HEK293T (cell line): Measurements from ENCODE around the gene THAP11.

Source experiments
- BHLHE40 ChIP-seq: fragments of 450-650 bp; IDR thresholded peaks from 2 replicates; pipeline ENCODE4 v1.6.1; 2016; ENCODE audit warnings: mild to moderate bottlenecking, moderate library complexity, borderline replicate concordance
- L3MBTL2 ChIP-seq: fragments of 450-650 bp; conservative IDR thresholded peaks from 2 replicates; pipeline ENCODE4 v1.6.1; 2016; ENCODE audit warnings: mild to moderate bottlenecking
- LEF1 ChIP-seq: fragments of 450-650 bp; IDR thresholded peaks from 2 replicates; pipeline ENCODE4 v1.6.1; 2017; ENCODE audit warnings: mild to moderate bottlenecking, borderline replicate concordance
- SP1 ChIP-seq: fragments of 450-650 bp; IDR thresholded peaks from 2 replicates; pipeline ENCODE4 v1.6.1; 2017
- SUZ12 ChIP-seq: fragments of 450-650 bp; IDR thresholded peaks from 2 replicates; pipeline ENCODE4 v1.6.1; 2016; ENCODE audit warnings: mild to moderate bottlenecking

- TF ChIP-seq BHLHE40 = no peak
- TF ChIP-seq SP1 = no peak
- no peak for TF ChIP-seq SUZ12
- TF ChIP-seq L3MBTL2 = no peak
- TF ChIP-seq LEF1 = no peak
Observed at GRCh38 chr16:67801241-67801640, 40.9 kb upstream of the THAP11 start.
